ENCODE measurements around the gene GSX2. TPM values are rescaled to one million over a fixed set of nuclear protein-coding genes. Genes with fewer than 3 reads are reported as not detected.

GSX2 gene
- total and polyA plus RNA-seq, 10 of the 15 experiments (the other 5 are each of a cell fraction or from before 2014, with no cell fraction given) = 0.04 to 0.58 (median 0.50) TPM; not detected in 5

- Histone ChIP-seq H2AFZ (ENCODE audit: control insufficient read depth, low read depth, low read length) (no peak overlapping the region), H3K79me2 (ENCODE audit: control insufficient read depth, insufficient read depth, low read length) (no peaks in the 10 kb centered on the region), H3K27ac (ENCODE audit: control insufficient read depth, insufficient read depth) (no peak overlapping the region), H3K4me1 (ENCODE audit: control insufficient read depth, insufficient read depth, low read length) (no peaks in the 10 kb centered on the region), H4K20me1 (ENCODE audit: control insufficient read depth, insufficient read depth) (no peaks in the 10 kb centered on the region), H3K9ac (ENCODE audit: control insufficient read depth, insufficient read depth, low read length) (no peak overlapping the region), H3K4me3 (no peak overlapping the region), H3K36me3 (ENCODE audit: control insufficient read depth in 2 of 2, insufficient read depth in 2 of 2, low read length in 1 of 2) (no peaks in the 10 kb centered on the region), H3K27me3 (replicated peaks in 1 of 2; ENCODE audit: control insufficient read depth in 2 of 2, insufficient read depth in 2 of 2, low read length in 1 of 2) (no peaks in the 10 kb centered on the region), H3K4me2 (ENCODE audit: control insufficient read depth, insufficient read depth) (no peak overlapping the region), H3K9me3 (replicated peaks; ENCODE audit: control insufficient read depth, insufficient read depth, low read length) (no peaks in the 10 kb centered on the region)
- SMC1A ChIA-PET (ENCODE audit: uncharacterized antibody, unreplicated experiment) = interaction anchor here (0.7 kb wide), 1 partner anchor 9 kb away, joined by 3 read pairs; no protein-coding TSS in a partner anchor
- BruUV-seq (replicated peaks) = no TSS peak
- POLR2A ChIA-PET = no interaction called here
- TF ChIP-seq RAD51 (IDR thresholded peaks at IDR 0.05) = no peak
- no peak for TF ChIP-seq RELA (IDR thresholded peaks at IDR 0.05; ENCODE audit: borderline replicate concordance, partially characterized antibody)
- no peak for TF ChIP-seq NR2C1 (IDR thresholded peaks at IDR 0.05)
- TF ChIP-seq PBX3 (IDR thresholded peaks at IDR 0.05; ENCODE audit: insufficient replicate concordance, low read depth, low read length) = no peak
- TF ChIP-seq NKRF (conservative IDR thresholded peaks at IDR 0.05) = no peak
- TF ChIP-seq KDM1A (IDR thresholded peaks at IDR 0.05; ENCODE audit: borderline replicate concordance) = no peak
- no peak for TF ChIP-seq SRF (IDR thresholded peaks at IDR 0.05; ENCODE audit: low read depth in 2 of 2, low read length in 2 of 2)
- TF ChIP-seq HDGF (IDR thresholded peaks at IDR 0.05) = no peak
- no peak for TF ChIP-seq SKIL (IDR thresholded peaks at IDR 0.05; ENCODE audit: low read depth, poor library complexity, severe bottlenecking)
- no peak for TF ChIP-seq ATF7 (IDR thresholded peaks at IDR 0.05; ENCODE audit: low read depth)
- no peak for TF ChIP-seq MXI1 (IDR thresholded peaks at IDR 0.05; ENCODE audit: low read depth, low read length)
- TF ChIP-seq POLR2A (IDR thresholded peaks at IDR 0.05; ENCODE audit: low read depth, low read length) = no peak
- no peak for TF ChIP-seq E2F8 (IDR thresholded peaks at IDR 0.05; ENCODE audit: low read depth, partially characterized antibody)
- no peak for TF ChIP-seq EP300 (IDR thresholded peaks at IDR 0.05; ENCODE audit: borderline replicate concordance in 1 of 2, control insufficient read depth in 1 of 2, low read depth in 2 of 2, low read length in 2 of 2)
- no peak for TF ChIP-seq PML (IDR thresholded peaks at IDR 0.05; ENCODE audit: low read length)
- no peak for TF ChIP-seq ZNF274 (IDR thresholded peaks at IDR 0.05; ENCODE audit: insufficient read depth, insufficient read length)
- no peak for ATAC-seq
- intact Hi-C loops (cut with micrococcal nuclease; ENCODE audit: unreplicated experiment) = no loop called here
- RAD21 ChIA-PET (ENCODE audit: unreplicated experiment) = no interaction called here
- 9% methylated on average over 4 of the region's 4 CpGs for WGBS (ENCODE audit: insufficient coverage, insufficient replicate concordance, low lambda C conversion rate, missing lambda C conversion rate)
- CTCF ChIA-PET = no interaction called here
- in situ Hi-C loops (cut with MboI) = no loop called here
- DNase-seq (ENCODE audit: low read depth, low spot score) = no peak
- no peak for FAIRE-seq
Measured at GRCh38 chr4:54139332-54139731, 39.4 kb downstream of the GSX2 start.
